GM23248 (cell line): ENCODE measurements around the gene COL26A1.

Experiments used
- EZH2 ChIP-seq: fragments of 200-600 bp; sonication (generic); IDR thresholded peaks from 2 replicates; pipeline ENCODE4 v1.6.1; 2018; ENCODE audit warnings: antibody characterized with exemption, mild to moderate bottlenecking; ENCODE audit not compliant: insufficient read depth, poor library complexity, severe bottlenecking
- EZH2phosphoT487 ChIP-seq: fragments of 200-600 bp; sonication (generic); IDR thresholded peaks from 2 replicates; pipeline ENCODE4 v1.6.1; 2018; ENCODE audit warnings: antibody characterized with exemption, moderate library complexity, mild to moderate bottlenecking, low read depth; ENCODE audit not compliant: insufficient read depth

GRCh38 chr7:101347477-101347876 lies 15.2 kb upstream of the COL26A1 start:
- TF ChIP-seq EZH2 (no peak), EZH2phosphoT487 (no peak)
